GM13976 (cell line): ENCODE data around the gene GLCCI1.

Source experiments
- DNase-seq: peaks from one replicate; pipeline ENCODE4 v3.0.0; 2012; ENCODE audit warnings: low spot score
- CTCF ChIP-seq: IDR thresholded peaks from 2 replicates; pipeline ENCODE4 v1.5.1; 2012; ENCODE audit warnings: borderline replicate concordance, mild to moderate bottlenecking; ENCODE audit not compliant: insufficient read depth; ENCODE audit errors: extremely low read depth, missing control alignments, control extremely low read depth
- in situ Hi-C: fragments of 300-500 bp; cut with MboI; formaldehyde crosslinking; loops from one replicate; pipeline ENCODE4 v1.12.0; 2022; ENCODE audit warnings: low sequenced_read_pairs, mixed read lengths, inconsistent platforms; ENCODE audit not compliant: unreplicated experiment

Gene GLCCI1

GRCh38 chr7:8070451-8071180 lies 102.0 kb downstream of the GLCCI1 start:
- DNase-seq: no peak
- no peak for TF ChIP-seq CTCF
- in situ Hi-C loops: no loop called here

DNA sequence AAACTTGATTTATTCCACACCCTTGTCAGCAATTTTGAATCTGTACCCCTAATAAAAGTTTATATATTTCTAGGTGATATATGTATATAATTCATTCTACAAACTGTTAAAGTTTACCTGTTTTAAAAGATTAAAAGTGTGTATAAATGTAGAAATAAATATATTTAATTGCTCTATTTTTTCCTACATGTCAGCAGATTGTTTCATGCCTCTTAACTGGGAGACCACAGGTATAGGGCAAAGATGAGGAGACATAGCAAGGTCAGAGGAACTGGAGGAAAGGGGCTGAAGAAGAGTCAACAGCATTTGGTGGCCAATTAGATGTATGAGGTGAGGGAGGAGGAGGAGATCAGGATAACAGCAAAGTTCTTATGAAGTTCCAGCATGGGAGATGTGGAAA lies 109.8 kb downstream of the GLCCI1 start:
- TF ChIP-seq CTCF: no peak
- in situ Hi-C loops: no loop called here
- no peak for DNase-seq

DNA sequence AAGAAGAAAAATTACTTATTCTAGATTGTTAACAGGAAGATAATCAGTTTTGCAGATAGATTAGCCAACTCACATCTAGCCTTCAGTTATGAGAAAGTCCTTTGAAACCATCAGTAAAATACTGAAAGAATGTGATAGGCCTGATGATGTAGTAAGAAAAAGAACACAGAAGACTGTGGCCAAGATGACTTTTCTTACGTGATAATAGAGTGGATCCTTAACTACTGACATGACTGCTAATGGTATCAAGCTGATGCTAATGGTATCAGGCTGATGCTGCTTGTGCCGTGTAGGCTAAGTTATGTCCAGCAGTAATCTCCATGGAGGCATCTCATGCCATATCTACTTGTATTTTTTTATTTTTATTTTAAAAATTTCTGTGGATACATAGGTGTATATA lies 114.2 kb downstream of the GLCCI1 start:
- in situ Hi-C loops: no loop called here
- no peak for DNase-seq
- TF ChIP-seq CTCF: no peak

DNA sequence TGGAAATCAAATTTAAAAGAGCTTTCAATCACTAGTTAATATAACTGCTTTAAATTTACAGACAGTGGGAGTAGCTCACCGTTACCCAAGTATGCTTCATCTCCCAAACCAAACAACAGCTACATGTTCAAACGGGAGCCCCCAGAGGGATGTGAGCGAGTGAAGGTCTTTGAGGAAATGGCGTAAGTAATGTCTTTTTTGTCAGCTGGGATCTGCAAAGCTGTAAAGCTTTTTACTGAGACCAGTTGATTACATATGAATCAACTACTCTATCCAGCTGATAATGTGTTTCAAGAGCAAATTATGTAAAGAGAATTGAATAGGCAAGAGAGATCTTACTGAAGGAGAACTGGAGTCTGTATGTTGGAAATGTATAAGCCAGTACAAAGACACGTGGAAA lies 116.2 kb downstream of the GLCCI1 start:
- DNase-seq: no peak
- TF ChIP-seq CTCF: no peak
- in situ Hi-C loops: no loop called here

- no peak for TF ChIP-seq CTCF
- in situ Hi-C loops: no loop called here
- DNase-seq: no peak
These were observed 116.8 kb downstream of the GLCCI1 start for GRCh38 chr7:8085420-8085819.

- TF ChIP-seq CTCF: no peak
- in situ Hi-C loops: no loop called here
- DNase-seq: no peak
These were observed 117.6 kb downstream of the GLCCI1 start for GRCh38 chr7:8086239-8086638.

DNA sequence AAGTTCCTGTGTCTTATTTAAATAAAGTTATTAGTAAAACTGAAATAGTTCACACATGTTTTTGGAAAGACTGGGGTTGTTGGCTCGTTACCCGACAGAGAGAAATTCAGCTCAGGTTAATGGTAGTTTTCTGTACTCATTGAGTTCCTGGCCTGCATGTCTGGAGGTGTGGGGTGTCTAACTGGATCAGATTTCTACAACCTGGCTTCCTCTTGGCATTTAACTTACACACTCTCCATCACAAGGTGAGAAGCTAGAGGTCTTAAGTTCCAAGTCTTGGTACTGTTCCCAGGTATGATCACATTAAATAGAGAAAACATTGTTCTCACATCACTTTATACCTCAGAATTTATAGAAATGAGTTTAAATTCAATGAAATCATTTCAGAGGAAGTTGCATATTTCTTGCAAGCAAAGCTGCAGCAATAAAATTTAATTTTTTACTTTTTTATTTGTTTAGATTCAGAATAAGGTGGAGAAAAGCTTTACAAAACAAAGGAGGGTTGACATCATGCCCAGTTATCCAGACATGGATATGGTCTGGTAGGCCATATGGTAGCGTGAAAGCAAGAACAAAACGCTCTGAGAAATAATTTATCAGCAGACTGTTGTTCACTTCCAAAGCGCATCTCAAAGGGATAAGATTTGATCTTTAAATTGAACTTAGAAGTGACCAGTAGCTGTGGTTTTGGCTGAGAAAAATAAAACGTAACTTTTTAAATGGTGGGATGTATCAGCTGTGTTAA lies 120.6 kb downstream of the GLCCI1 start:
- no peak for TF ChIP-seq CTCF
- in situ Hi-C loops: no loop called here
- DNase-seq: no peak
